Measurements from ENCODE around the gene RBPJ.

GRCh38 chr4:26360864-26361263 is 40.0 kb downstream of the RBPJ start:
- no peak for TF ChIP-seq CTCF (conservative IDR thresholded peaks at IDR 0.05)
- no peak for TF ChIP-seq EZH2 (IDR thresholded peaks at IDR 0.05; ENCODE audit: low read depth)
